ENCODE measurements around the gene ZNF3.
A peak's percentile ranks its signal among the peaks of the same experiment; 100 is the strongest.

ZNF3 gene

GRCh38 chr7:100079024-100079560, 2.4 kb downstream of the ZNF3 start:
- Histone ChIP-seq H3K4me3 (ENCODE audit: control insufficient read depth in 1 of 7, extremely low read depth in 1 of 7, insufficient read depth in 4 of 7, low read depth in 2 of 7, low read length in 6 of 7) (no peak overlapping the region), H3K36me3 (ENCODE audit: control insufficient read depth in 4 of 4, insufficient read depth in 4 of 4, low read length in 3 of 4) (peaks cover 35 to 49% (median 43%) of the 10 kb centered on the region in 4 experiments), H3K27ac (ENCODE audit: insufficient read depth in 1 of 2, low read depth in 1 of 2, low read length in 2 of 2, poor library complexity in 1 of 2, severe bottlenecking in 2 of 2) (peak overlapping the region in 1 of 2 experiments; percentile 30), H3K9me3 (ENCODE audit: control extremely low read depth in 1 of 5, control insufficient read depth in 4 of 5, insufficient read depth in 2 of 5, low read depth in 1 of 5, low read length in 4 of 5) (peaks cover 0 to 10% (median 0%) of the 10 kb centered on the region in 5 experiments), H3K4me1 (ENCODE audit: control extremely low read depth in 1 of 4, control insufficient read depth in 4 of 4, insufficient read depth in 4 of 4, low read length in 3 of 4) (peaks cover 11 to 30% (median 26%) of the 10 kb centered on the region in 4 experiments), H3K27me3 (replicated peaks in 2 of 5; ENCODE audit: control insufficient read depth in 4 of 5, insufficient read depth in 5 of 5, low read length in 4 of 5) (no peaks in the 10 kb centered on the region)
- CTCF ChIA-PET = interaction anchor here (1.1 kb wide), 1 partner anchor 9 kb away, joined by 6 read pairs; no protein-coding TSS in a partner anchor
- POLR2A ChIA-PET = interaction anchor here (0.5 kb wide), 1 partner anchor 50 kb away, joined by 3 read pairs; no protein-coding TSS in a partner anchor
- WGBS (ENCODE audit: insufficient coverage) = 92% methylated on average over 5 of the region's 7 CpGs
- DNase-seq = no peak

GRCh38 chr7:100077205-100077604, 4.3 kb downstream of the ZNF3 start:
- no peak for DNase-seq
- Histone ChIP-seq H3K27ac (ENCODE audit: insufficient read depth in 1 of 2, low read depth in 1 of 2, low read length in 2 of 2, poor library complexity in 1 of 2, severe bottlenecking in 2 of 2) (no peak overlapping the region), H3K27me3 (replicated peaks in 2 of 5; ENCODE audit: control insufficient read depth in 4 of 5, insufficient read depth in 5 of 5, low read length in 4 of 5) (no peaks in the 10 kb centered on the region), H3K9me3 (ENCODE audit: control extremely low read depth in 1 of 5, control insufficient read depth in 4 of 5, insufficient read depth in 2 of 5, low read depth in 1 of 5, low read length in 4 of 5) (peaks cover 0 to 27% (median 15%) of the 10 kb centered on the region in 5 experiments), H3K4me3 (ENCODE audit: control insufficient read depth in 1 of 7, extremely low read depth in 1 of 7, insufficient read depth in 4 of 7, low read depth in 2 of 7, low read length in 6 of 7) (no peak overlapping the region), H3K4me1 (ENCODE audit: control extremely low read depth in 1 of 4, control insufficient read depth in 4 of 4, insufficient read depth in 4 of 4, low read length in 3 of 4) (peaks cover 8 to 20% (median 17%) of the 10 kb centered on the region in 4 experiments), H3K36me3 (ENCODE audit: control insufficient read depth in 4 of 4, insufficient read depth in 4 of 4, low read length in 3 of 4) (peaks cover 45 to 68% (median 62%) of the 10 kb centered on the region in 4 experiments)
- WGBS (ENCODE audit: insufficient coverage) = 100% methylated on average over 1 of the region's 4 CpGs
- ChIA-PET POLR2A (no interaction called here), CTCF (interaction anchor here (0.7 to 0.8 kb wide), 2 partner anchors 14 to 311 kb away, joined by 3 read pairs; no protein-coding TSS in a partner anchor)

DNA sequence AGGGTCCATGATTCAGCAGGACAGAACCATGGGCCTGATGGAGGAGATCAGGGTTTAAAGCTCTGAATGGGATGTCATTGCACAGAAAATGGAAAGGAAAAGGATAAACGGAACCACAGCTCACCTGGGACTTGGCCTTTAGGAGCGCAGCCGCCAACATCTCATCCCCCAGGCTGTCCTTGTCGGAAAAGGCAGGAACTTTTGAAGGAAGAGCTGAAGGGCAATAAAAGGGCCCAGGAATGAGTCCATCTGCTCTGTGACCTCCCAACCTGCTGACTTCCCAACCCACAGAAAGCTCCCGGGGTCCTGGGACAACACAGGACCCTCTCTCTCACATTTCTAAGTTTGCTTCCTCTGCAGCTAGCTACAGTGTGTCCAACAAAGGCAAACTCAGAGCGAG, 6.1 kb downstream of the ZNF3 start:
- H3K36me3 ChIP-seq (ENCODE audit: control insufficient read depth in 4 of 4, insufficient read depth in 4 of 4, low read length in 3 of 4) = peaks cover 63 to 86% (median 80%) of the 10 kb centered on the region in 4 experiments
- 100% methylated on average over 6 of the region's 6 CpGs for WGBS (ENCODE audit: insufficient coverage)

DNA sequence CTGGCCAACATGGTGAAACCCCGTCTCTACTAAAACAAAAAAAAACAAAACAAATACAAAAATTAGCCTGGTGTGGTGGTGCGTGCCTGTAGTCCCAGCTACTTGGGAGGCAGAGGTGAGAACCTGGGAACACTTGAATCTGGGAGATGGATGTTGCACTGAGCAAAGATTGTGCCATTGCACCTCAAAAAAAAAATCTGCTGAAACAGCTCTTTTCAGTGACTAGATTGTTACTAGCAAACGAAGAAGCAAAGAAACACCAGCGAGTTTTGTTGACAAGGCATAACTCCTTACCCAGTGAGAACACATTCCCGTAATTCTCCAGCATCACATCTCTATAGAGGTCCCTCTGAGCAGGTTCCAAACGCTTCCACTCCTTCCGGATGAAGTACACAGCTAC, 6.7 kb downstream of the ZNF3 start:
- Histone ChIP-seq H3K9me3 (ENCODE audit: control extremely low read depth in 1 of 5, control insufficient read depth in 4 of 5, insufficient read depth in 2 of 5, low read depth in 1 of 5, low read length in 4 of 5) (peaks cover 11 to 51% (median 38%) of the 10 kb centered on the region in 5 experiments), H3K27ac (ENCODE audit: insufficient read depth in 1 of 2, low read depth in 1 of 2, low read length in 2 of 2, poor library complexity in 1 of 2, severe bottlenecking in 2 of 2) (no peak overlapping the region), H3K4me3 (ENCODE audit: control insufficient read depth in 1 of 7, extremely low read depth in 1 of 7, insufficient read depth in 4 of 7, low read depth in 2 of 7, low read length in 6 of 7) (no peak overlapping the region), H3K4me1 (ENCODE audit: control extremely low read depth in 1 of 4, control insufficient read depth in 4 of 4, insufficient read depth in 4 of 4, low read length in 3 of 4) (peaks cover 3 to 5% (median 4%) of the 10 kb centered on the region in 4 experiments), H3K27me3 (replicated peaks in 2 of 5; ENCODE audit: control insufficient read depth in 4 of 5, insufficient read depth in 5 of 5, low read length in 4 of 5) (no peaks in the 10 kb centered on the region), H3K36me3 (ENCODE audit: control insufficient read depth in 4 of 4, insufficient read depth in 4 of 4, low read length in 3 of 4) (peaks cover 63 to 89% (median 86%) of the 10 kb centered on the region in 4 experiments)
- ChIA-PET CTCF (interaction anchor here (0.6 to 2.8 kb wide), 5 partner anchors 11 to 83 kb away, joined by 3 to 8 read pairs (median 3); partner anchors contain the start of gene ZSCAN21), POLR2A (interaction anchor here (0.6 kb wide), 2 partner anchors 9 to 21 kb away, joined by 3 to 4 read pairs; no protein-coding TSS in a partner anchor)
- DNase-seq = no peak
- WGBS (ENCODE audit: insufficient coverage) = 98% methylated on average over 6 of the region's 7 CpGs

More for the DNA sequence above, 6.1 kb downstream of the ZNF3 start:
- peaks cover 11 to 45% (median 32%) of the 10 kb centered on the region in 5 experiments for H3K9me3 ChIP-seq (ENCODE audit: control extremely low read depth in 1 of 5, control insufficient read depth in 4 of 5, insufficient read depth in 2 of 5, low read depth in 1 of 5, low read length in 4 of 5)
- H3K4me1 ChIP-seq (ENCODE audit: control extremely low read depth in 1 of 4, control insufficient read depth in 4 of 4, insufficient read depth in 4 of 4, low read length in 3 of 4) = peaks cover 8 to 11% (median 10%) of the 10 kb centered on the region in 4 experiments
- DNase-seq = no peak
- no peaks in the 10 kb centered on the region for H3K27me3 ChIP-seq (replicated peaks in 2 of 5; ENCODE audit: control insufficient read depth in 4 of 5, insufficient read depth in 5 of 5, low read length in 4 of 5)
- H3K4me3 ChIP-seq (ENCODE audit: control insufficient read depth in 1 of 7, extremely low read depth in 1 of 7, insufficient read depth in 4 of 7, low read depth in 2 of 7, low read length in 6 of 7) = no peak overlapping the region
- H3K27ac ChIP-seq (ENCODE audit: insufficient read depth in 1 of 2, low read depth in 1 of 2, low read length in 2 of 2, poor library complexity in 1 of 2, severe bottlenecking in 2 of 2) = no peak overlapping the region
- ChIA-PET CTCF (interaction anchor here (0.6 to 2.8 kb wide), 5 partner anchors 11 to 83 kb away, joined by 3 to 8 read pairs (median 3); no protein-coding TSS in a partner anchor), POLR2A (interaction anchor here (0.6 to 0.7 kb wide), 2 partner anchors 20 to 22 kb away, joined by 3 to 4 read pairs; no protein-coding TSS in a partner anchor)

DNA sequence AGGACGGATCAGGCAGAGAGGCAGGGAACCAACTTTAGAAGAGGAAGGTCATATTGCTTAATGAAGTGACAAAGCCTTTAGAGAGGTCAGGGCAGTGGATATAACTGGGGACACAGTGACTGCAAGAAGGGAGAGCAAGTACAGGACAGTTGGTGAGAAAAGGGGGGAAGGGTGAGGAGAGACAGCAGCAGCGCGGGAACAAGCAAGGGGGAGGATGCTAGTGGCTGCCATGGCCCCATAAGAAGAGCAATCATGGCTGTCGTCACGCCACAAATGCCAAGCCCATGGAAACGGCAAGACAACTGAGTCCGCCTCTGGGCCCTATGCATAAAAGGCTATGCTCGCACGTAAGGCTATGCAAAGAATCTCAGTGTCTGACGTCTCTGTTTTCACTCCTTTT, 9.1 kb downstream of the ZNF3 start:
- Histone ChIP-seq H3K4me3 (ENCODE audit: control insufficient read depth in 1 of 7, extremely low read depth in 1 of 7, insufficient read depth in 4 of 7, low read depth in 2 of 7, low read length in 6 of 7) (no peak overlapping the region), H3K36me3 (ENCODE audit: control insufficient read depth in 4 of 4, insufficient read depth in 4 of 4, low read length in 3 of 4) (peaks cover 55 to 86% (median 77%) of the 10 kb centered on the region in 4 experiments), H3K27ac (ENCODE audit: insufficient read depth in 1 of 2, low read depth in 1 of 2, low read length in 2 of 2, poor library complexity in 1 of 2, severe bottlenecking in 2 of 2) (no peak overlapping the region), H3K27me3 (replicated peaks in 2 of 5; ENCODE audit: control insufficient read depth in 4 of 5, insufficient read depth in 5 of 5, low read length in 4 of 5) (no peaks in the 10 kb centered on the region), H3K4me1 (ENCODE audit: control extremely low read depth in 1 of 4, control insufficient read depth in 4 of 4, insufficient read depth in 4 of 4, low read length in 3 of 4) (no peaks in the 10 kb centered on the region), H3K9me3 (ENCODE audit: control extremely low read depth in 1 of 5, control insufficient read depth in 4 of 5, insufficient read depth in 2 of 5, low read depth in 1 of 5, low read length in 4 of 5) (peaks cover 11 to 55% (median 41%) of the 10 kb centered on the region in 5 experiments)
- CTCF ChIA-PET = interaction anchor here (1.7 to 3.3 kb wide), 3 partner anchors 8 to 14 kb away, joined by 4 to 15 read pairs (median 10); partner anchors contain the start of gene ZNF3
- 100% methylated on average over 9 of the region's 10 CpGs for WGBS (ENCODE audit: insufficient coverage)
- POLR2A ChIA-PET = interaction anchor here (1.4 kb wide), 1 partner anchor 9 kb away, joined by 4 read pairs; the partner anchor contains the start of gene ZNF3
- no peak for DNase-seq

DNA sequence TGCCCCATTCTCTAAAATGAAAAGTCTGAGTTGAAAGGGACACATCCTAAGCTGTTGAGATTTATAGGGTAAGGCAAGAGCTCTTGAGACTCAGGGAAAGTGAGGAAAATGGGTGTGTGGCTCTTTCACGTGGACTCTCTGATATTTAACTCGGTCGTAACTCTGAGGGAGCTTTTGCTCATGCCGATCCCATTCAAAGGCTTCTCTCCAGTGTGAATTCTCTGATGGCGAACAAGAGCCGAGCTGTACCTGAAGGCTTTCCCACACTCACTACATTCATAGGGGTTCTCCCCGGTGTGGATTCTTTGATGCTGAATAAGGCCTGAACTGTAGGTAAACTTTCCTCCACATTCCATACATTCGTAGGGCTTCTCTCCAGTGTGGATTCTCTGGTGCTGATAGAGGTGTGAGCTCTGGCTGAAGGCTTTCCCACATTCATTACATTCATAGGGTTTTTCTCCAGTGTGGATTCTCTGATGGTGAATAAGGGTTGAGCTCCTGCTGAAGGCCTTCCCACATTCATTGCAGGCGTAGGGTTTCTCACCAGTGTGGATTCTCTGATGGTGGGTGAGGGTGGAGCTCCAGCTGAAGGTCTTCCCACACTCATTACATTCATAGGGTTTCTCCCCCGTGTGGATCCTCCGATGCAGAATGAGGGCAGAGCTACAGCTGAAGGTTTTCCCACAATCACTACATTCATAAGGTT, 10.4 kb downstream of the ZNF3 start:
- Histone ChIP-seq H3K4me3 (ENCODE audit: control insufficient read depth in 1 of 7, extremely low read depth in 1 of 7, insufficient read depth in 4 of 7, low read depth in 2 of 7, low read length in 6 of 7) (peak overlapping the region in 1 of 7 experiments; percentile 5), H3K9me3 (ENCODE audit: control extremely low read depth in 1 of 5, control insufficient read depth in 4 of 5, insufficient read depth in 2 of 5, low read depth in 1 of 5, low read length in 4 of 5) (peaks cover 11 to 55% (median 41%) of the 10 kb centered on the region in 5 experiments)
- 98% methylated on average over 5 of the region's 11 CpGs for WGBS (ENCODE audit: insufficient coverage)

More for the DNA sequence above, 10.4 kb downstream of the ZNF3 start:
- peak in 1 of 3 donors; percentile 21 for DNase-seq
- Histone ChIP-seq H3K4me1 (ENCODE audit: control extremely low read depth in 1 of 4, control insufficient read depth in 4 of 4, insufficient read depth in 4 of 4, low read length in 3 of 4) (no peaks in the 10 kb centered on the region), H3K36me3 (ENCODE audit: control insufficient read depth in 4 of 4, insufficient read depth in 4 of 4, low read length in 3 of 4) (peaks cover 47 to 78% (median 70%) of the 10 kb centered on the region in 4 experiments), H3K27ac (ENCODE audit: insufficient read depth in 1 of 2, low read depth in 1 of 2, low read length in 2 of 2, poor library complexity in 1 of 2, severe bottlenecking in 2 of 2) (no peak overlapping the region), H3K27me3 (replicated peaks in 2 of 5; ENCODE audit: control insufficient read depth in 4 of 5, insufficient read depth in 5 of 5, low read length in 4 of 5) (no peaks in the 10 kb centered on the region)
- ChIA-PET POLR2A (no interaction called here), CTCF (interaction anchor here (0.9 to 3.3 kb wide), 14 partner anchors 8 to 139 kb away, joined by 3 to 15 read pairs (median 4); partner anchors contain the start of gene ZNF3)
